GM19324 (cell line): ENCODE results near the gene BCL3.
"Not testable (repeated sequence)": the region's sequence is repeated elsewhere in the genome, so short reads cannot be mapped to it uniquely, and the experiment has no call there.

Experiments
- ATAC-seq: cut with Tn5 transposase; IDR thresholded peaks from one replicate; pipeline ENCODE4 v1.9.1; 2021; ENCODE audit warnings: mild to moderate bottlenecking, moderate library complexity; ENCODE audit not compliant: unreplicated experiment, low FRiP score

BCL3 gene

GRCh38 chr19:44748426-44749254 lies at the start of gene BCL3:
BCL3 (plus strand) TSS chr19:44748708; CDS start chr19:44748791, 83 bp downstream.
- peak; percentile 33 for ATAC-seq

- ATAC-seq = no peak
Observed at GRCh38 chr19:44700547-44700946, 48.0 kb upstream of the BCL3 start.

GRCh38 chr19:44701228-44701627 lies 47.3 kb upstream of the BCL3 start:
- ATAC-seq = no peak

- ATAC-seq = no peak
Observed at GRCh38 chr19:44702551-44703176, 45.8 kb upstream of the BCL3 start.

GRCh38 chr19:44703336-44704078 lies 45.0 kb upstream of the BCL3 start:
- ATAC-seq = no peak

- no peak for ATAC-seq
Observed at GRCh38 chr19:44704982-44705381, 43.5 kb upstream of the BCL3 start.

GRCh38 chr19:44705502-44706010 lies 43.0 kb upstream of the BCL3 start:
- no peak for ATAC-seq

- no peak for ATAC-seq
Observed at GRCh38 chr19:44706506-44707236, 41.8 kb upstream of the BCL3 start.

- ATAC-seq = no peak
Observed at GRCh38 chr19:44707794-44708193, 40.7 kb upstream of the BCL3 start.

- no peak for ATAC-seq
Observed at GRCh38 chr19:44708940-44709339, 39.6 kb upstream of the BCL3 start.

GRCh38 chr19:44709434-44710266 lies 38.9 kb upstream of the BCL3 start:
- not testable (repeated sequence) for ATAC-seq

GRCh38 chr19:44710483-44710882 lies 38.0 kb upstream of the BCL3 start:
- ATAC-seq = no peak

GRCh38 chr19:44712864-44713515 lies 35.5 kb upstream of the BCL3 start:
- ATAC-seq = no peak

GRCh38 chr19:44714597-44715169 lies 33.8 kb upstream of the BCL3 start:
- ATAC-seq = no peak

GRCh38 chr19:44717603-44718002 lies 30.9 kb upstream of the BCL3 start:
- ATAC-seq = no peak

- ATAC-seq = no peak
Observed at GRCh38 chr19:44718441-44719261, 29.9 kb upstream of the BCL3 start.

GRCh38 chr19:44719262-44719701 lies 29.2 kb upstream of the BCL3 start:
- no peak for ATAC-seq

GRCh38 chr19:44720396-44720795 lies 28.1 kb upstream of the BCL3 start:
- ATAC-seq = not testable (repeated sequence)
